Glutamatergic neuron (in vitro differentiated cells): Measurements from ENCODE around the gene DNAJB13. TPM values are rescaled to one million over a fixed set of nuclear protein-coding genes. Genes with fewer than 3 reads are reported as not detected.

ENCODE experiments used
- DNase-seq: peaks from one replicate; pipeline ENCODE4 v3.0.0; 2022
- H3K27ac Mint-ChIP-seq: one replicate; pipeline ENCODE4 v1.8.0; 2020; ENCODE audit warnings: mild to moderate bottlenecking, mixed read lengths, inconsistent platforms; ENCODE audit not compliant: unreplicated experiment
- H3K27me3 Mint-ChIP-seq: one replicate; pipeline ENCODE4 v1.8.0; 2020; ENCODE audit warnings: mild to moderate bottlenecking, moderate library complexity, mixed read lengths, inconsistent platforms; ENCODE audit not compliant: unreplicated experiment
- H3K36me3 Mint-ChIP-seq: one replicate; pipeline ENCODE4 v1.8.0; 2020; ENCODE audit warnings: mild to moderate bottlenecking, mixed read lengths, inconsistent platforms; ENCODE audit not compliant: unreplicated experiment
- H3K4me1 Mint-ChIP-seq: one replicate; pipeline ENCODE4 v1.8.0; 2020; ENCODE audit warnings: mild to moderate bottlenecking, low read depth, mixed read lengths, inconsistent platforms; ENCODE audit not compliant: unreplicated experiment
- H3K4me3 Mint-ChIP-seq: one replicate; pipeline ENCODE4 v1.8.0; 2020; ENCODE audit warnings: mild to moderate bottlenecking, mixed read lengths, inconsistent platforms; ENCODE audit not compliant: unreplicated experiment
- H3K9me3 Mint-ChIP-seq: one replicate; pipeline ENCODE4 v1.8.0; 2020; ENCODE audit warnings: mild to moderate bottlenecking, moderate library complexity, mixed read lengths, inconsistent platforms; ENCODE audit not compliant: unreplicated experiment
- CTCF ChIP-seq: fragments of 200-600 bp; sonication (generic); IDR thresholded peaks from one replicate; pipeline ENCODE4 v1.5.0; 2021; ENCODE audit not compliant: partially characterized antibody, unreplicated experiment
- total RNA-seq: library from RNA; stranded (reverse); fragmentation: NEBNext Ultra II Directional; extraction: Animal tissue kit (Norgen Biotek cat#: 25700); gene quantifications from one replicate; pipeline ENCODE4 v1.2.1, GENCODE V29; 2021; ENCODE audit not compliant: unreplicated experiment

DNAJB13 gene
- total RNA-seq, 1 donor from 2014 or later, result not detected

GRCh38 chr11:73965764-73966121 is 14.9 kb downstream of the DNAJB13 start:
- no peak overlapping the region for H3K27ac Mint-ChIP-seq
- no peak overlapping the region for H3K4me3 Mint-ChIP-seq
- H3K4me1 Mint-ChIP-seq, result peaks cover 9% of the 10 kb centered on the region
- peaks cover 5% of the 10 kb centered on the region for H3K36me3 Mint-ChIP-seq
- DNase-seq, result no peak
- no peak for TF ChIP-seq CTCF
- peaks cover 4% of the 10 kb centered on the region for H3K27me3 Mint-ChIP-seq
- H3K9me3 Mint-ChIP-seq, result no peaks in the 10 kb centered on the region

GRCh38 chr11:73968356-73968966 is 17.6 kb downstream of the DNAJB13 start:
- Mint-ChIP-seq H3K27me3 (peaks cover 2% of the 10 kb centered on the region), H3K9me3 (no peaks in the 10 kb centered on the region), H3K27ac (no peak overlapping the region), H3K4me1 (peaks cover 9% of the 10 kb centered on the region), H3K36me3 (peaks cover 5% of the 10 kb centered on the region), H3K4me3 (peak overlapping the region; percentile 5)
- no peak for DNase-seq
- no peak for TF ChIP-seq CTCF

GRCh38 chr11:73969091-73969490 is 18.3 kb downstream of the DNAJB13 start:
- Mint-ChIP-seq H3K4me1 (peaks cover 9% of the 10 kb centered on the region), H3K27me3 (peaks cover 2% of the 10 kb centered on the region), H3K9me3 (no peaks in the 10 kb centered on the region), H3K4me3 (no peak overlapping the region), H3K36me3 (peaks cover 5% of the 10 kb centered on the region), H3K27ac (no peak overlapping the region)
- no peak for TF ChIP-seq CTCF
- no peak for DNase-seq

- DNase-seq, result no peak
- no peaks in the 10 kb centered on the region for H3K9me3 Mint-ChIP-seq
- peaks cover under 1% of the 10 kb centered on the region for H3K4me1 Mint-ChIP-seq
- no peak for TF ChIP-seq CTCF
- H3K36me3 Mint-ChIP-seq, result peaks cover 5% of the 10 kb centered on the region
- no peak overlapping the region for H3K4me3 Mint-ChIP-seq
- peaks cover 2% of the 10 kb centered on the region for H3K27me3 Mint-ChIP-seq
- no peak overlapping the region for H3K27ac Mint-ChIP-seq
Observed at GRCh38 chr11:73969991-73970800, 19.4 kb downstream of the DNAJB13 start.

- DNase-seq, result no peak
- H3K27ac Mint-ChIP-seq, result no peak overlapping the region
Observed at GRCh38 chr11:73971175-73971719, 20.4 kb downstream of the DNAJB13 start.

More at GRCh38 chr11:73971175-73971719, 20.4 kb downstream of the DNAJB13 start:
- Mint-ChIP-seq H3K9me3 (no peaks in the 10 kb centered on the region), H3K4me1 (peaks cover 3% of the 10 kb centered on the region), H3K4me3 (no peak overlapping the region), H3K36me3 (peaks cover 5% of the 10 kb centered on the region), H3K27me3 (peaks cover 2% of the 10 kb centered on the region)
- no peak for TF ChIP-seq CTCF
